GM10847 (cell line): ENCODE data around the gene SOX8.

Source experiments
- POLR2A ChIP-seq: IDR thresholded peaks from 2 replicates; pipeline ENCODE4 v1.6.1; 2011; ENCODE audit not compliant: insufficient read length; ENCODE audit errors: extremely low read depth

The SOX8 gene

GRCh38 chr16:991345-991744, 9.8 kb downstream of the SOX8 start:
- no peak for TF ChIP-seq POLR2A

GRCh38 chr16:991773-992172, 10.2 kb downstream of the SOX8 start:
- TF ChIP-seq POLR2A, result no peak

- no peak for TF ChIP-seq POLR2A
These were observed 12.2 kb downstream of the SOX8 start for GRCh38 chr16:993731-994130.

DNA sequence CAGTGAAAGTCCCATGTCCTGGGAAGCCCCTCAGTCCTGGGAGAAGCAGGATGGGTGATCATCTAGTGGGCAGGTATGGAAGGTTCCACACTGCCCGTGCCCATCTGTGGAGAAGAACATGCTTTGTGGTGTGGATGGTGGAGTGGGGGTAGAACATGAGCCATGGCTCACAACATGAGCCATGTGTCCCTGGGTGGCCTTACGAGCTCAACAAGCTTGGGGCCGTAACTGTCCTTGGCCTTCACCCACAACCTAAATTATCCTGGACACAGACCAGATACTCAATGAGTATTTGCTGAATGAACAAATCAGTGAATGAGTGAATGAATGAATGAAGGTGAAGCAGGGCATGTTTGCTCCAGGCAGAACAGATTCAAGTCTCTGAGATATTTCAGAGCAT, 13.5 kb downstream of the SOX8 start:
- TF ChIP-seq POLR2A, result no peak

GRCh38 chr16:995783-996182, 14.2 kb downstream of the SOX8 start:
- TF ChIP-seq POLR2A, result no peak

DNA sequence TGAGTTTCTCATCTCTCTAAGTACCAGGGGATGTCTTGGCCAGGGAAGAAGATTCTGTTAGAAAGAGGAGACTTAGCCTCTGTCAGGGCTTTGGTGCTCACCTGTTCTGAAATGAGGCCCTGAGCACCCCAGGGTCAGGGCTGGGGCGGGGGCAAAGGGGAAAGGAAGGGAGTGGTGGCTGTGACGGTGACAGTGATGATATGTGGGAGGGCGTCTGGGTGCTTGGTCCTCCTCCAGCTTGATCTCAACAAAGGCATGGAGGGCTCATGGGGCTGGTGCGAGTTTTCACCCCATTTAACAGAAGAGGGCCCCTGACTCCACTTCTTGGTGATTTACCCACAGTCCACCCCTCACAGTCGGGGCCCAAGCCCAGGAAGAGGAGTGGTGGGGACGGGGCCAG, 15.1 kb downstream of the SOX8 start:
- no peak for TF ChIP-seq POLR2A

DNA sequence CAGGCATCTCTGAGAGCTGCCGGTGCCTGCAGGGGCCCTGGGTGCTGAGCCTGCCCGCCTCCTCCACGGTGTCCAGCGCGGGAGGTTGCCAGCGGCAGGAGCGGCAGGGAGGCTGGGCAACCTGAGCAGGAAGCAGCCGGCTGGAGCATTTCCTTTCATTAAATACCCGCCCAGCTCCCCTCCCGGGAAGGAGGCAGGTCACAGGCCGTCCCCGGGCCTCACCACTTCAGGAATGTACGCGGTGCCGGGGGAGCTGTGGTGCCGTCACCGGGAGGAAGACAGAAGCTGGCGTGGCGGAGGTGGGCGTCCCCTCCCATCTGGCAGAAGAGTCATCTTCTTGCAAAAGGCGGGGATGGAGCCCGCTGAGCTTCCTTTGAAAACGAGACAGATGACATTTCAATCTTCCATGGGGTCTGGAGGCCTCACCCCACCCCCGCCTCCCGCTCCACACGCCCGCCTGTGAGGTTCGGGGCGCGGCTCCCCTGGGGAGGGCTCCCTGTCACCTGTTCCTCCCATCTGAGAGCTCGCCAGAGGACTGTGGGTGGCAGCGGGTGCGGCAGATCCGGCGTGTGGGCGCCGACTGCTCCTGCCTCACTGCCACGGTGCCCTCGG, 16.0 kb downstream of the SOX8 start:
- TF ChIP-seq POLR2A, result no peak

- no peak for TF ChIP-seq POLR2A
These were observed 16.6 kb downstream of the SOX8 start for GRCh38 chr16:998211-998610.

DNA sequence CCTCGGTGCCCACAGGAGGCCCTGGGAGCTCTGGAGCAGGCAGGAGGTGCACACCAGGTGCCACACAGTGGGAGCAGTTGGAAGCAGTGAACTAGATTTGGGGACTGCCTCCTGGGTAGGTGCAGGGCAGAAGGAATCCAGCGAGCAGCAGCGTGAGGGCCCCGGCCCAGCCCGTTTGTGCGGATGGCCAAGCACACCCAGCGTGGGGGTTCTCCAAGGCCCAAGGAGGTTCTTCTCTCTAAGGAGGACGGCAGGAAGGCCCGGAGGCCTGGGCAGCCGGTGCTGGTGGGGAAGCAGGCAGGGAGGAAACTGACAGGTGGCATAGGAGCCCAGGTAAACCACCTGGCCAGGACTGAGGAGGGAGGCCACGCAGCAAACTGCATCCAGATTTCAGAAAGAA, 17.0 kb downstream of the SOX8 start:
- TF ChIP-seq POLR2A, result no peak

GRCh38 chr16:999677-1000076, 18.1 kb downstream of the SOX8 start:
- no peak for TF ChIP-seq POLR2A

DNA sequence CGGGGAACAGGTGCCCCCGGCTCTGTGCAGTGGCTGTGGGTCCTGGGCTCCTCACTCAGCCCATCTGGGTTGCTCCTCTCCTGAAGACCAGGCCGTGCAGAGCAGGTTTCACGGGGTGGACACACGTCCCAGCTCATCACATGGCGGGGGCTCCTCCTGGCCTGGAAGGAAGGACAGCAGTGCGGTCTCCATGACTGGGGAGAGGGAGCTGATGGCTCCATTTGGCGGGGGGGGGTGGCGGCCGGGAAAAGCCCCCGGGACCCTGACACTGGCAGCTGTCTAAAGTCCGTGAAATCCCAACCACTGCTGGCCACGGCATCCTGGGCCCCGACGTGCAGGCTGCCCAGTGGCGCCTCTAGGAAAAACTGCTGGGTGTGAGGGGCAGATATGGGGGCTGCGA, 19.0 kb downstream of the SOX8 start:
- TF ChIP-seq POLR2A, result no peak

GRCh38 chr16:1001096-1001495, 19.5 kb downstream of the SOX8 start:
- TF ChIP-seq POLR2A, result no peak

DNA sequence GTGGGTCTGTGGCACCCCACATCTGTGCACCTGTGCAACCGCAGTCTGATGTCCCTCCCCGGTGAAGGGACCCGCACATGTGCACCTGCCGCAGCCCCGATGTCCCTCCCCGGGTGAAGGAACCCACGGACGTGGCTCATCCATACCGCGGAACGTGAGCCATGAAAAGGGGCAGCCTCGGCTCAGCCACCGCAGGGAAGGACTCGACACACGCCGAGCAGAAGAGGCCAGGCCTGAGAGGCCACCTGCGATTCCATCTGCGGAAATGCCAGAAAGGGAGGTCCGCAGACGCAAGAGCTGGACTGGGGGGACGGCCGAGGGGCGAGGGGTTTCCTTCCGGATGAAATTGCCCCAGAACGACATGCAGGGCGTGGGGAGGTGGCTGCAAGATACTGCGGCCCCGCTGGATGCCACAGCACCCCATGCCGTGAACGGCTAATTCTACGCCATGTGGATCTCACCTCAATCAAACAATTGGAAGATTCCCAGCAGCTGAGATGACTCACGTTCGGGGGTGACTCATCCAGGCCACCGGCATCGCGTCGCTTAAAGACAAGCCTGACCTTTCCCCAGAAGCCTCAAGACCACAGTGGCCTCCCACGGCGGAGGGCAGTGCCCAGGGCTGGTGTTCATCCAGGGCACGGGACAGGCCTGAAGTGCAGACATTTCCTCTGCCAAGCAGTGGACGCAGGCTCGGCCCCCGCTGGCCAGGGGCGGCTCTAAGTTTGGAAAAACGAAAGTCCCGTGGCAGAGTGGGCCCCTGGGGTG, 21.0 kb downstream of the SOX8 start:
- TF ChIP-seq POLR2A, result no peak

- TF ChIP-seq POLR2A, result no peak
These were observed 22.1 kb downstream of the SOX8 start for GRCh38 chr16:1003391-1004347.

DNA sequence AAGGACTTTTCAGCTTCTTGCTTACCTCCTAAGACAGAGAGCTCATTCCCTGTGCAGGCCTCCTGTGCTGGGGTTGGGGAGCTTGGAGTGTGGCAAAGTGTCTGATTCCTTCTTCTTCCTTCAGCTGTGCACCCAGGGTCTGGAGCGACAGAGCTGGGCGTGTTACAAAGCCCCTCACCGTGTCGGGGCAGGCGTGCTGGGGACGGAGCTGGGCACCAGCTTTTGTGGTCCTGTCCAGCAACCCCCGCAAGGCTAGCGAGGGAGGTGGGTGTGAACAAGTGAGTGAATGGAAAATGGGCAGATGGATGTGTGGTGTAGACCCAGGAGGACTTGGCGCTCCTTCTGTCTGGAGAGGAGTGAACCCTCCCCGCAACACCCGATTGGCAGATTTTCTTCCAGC, 23.7 kb downstream of the SOX8 start:
- no peak for TF ChIP-seq POLR2A

- TF ChIP-seq POLR2A, result no peak
These were observed 25.2 kb downstream of the SOX8 start for GRCh38 chr16:1006781-1007180.
